Esophagus (tissue), 2 donors: Measurements from ENCODE around the gene IQCN. TPM values are rescaled to one million over a fixed set of nuclear protein-coding genes. Genes with fewer than 3 reads are reported as not detected.

Source experiments
- H3K27ac ChIP-seq, 2 donors: one replicate each; pipeline ENCODE4 v1.5.1; 2013; ENCODE audit warnings: low read depth in 2 of 2, mild to moderate bottlenecking in 2 of 2, inconsistent platforms in 1 of 2, low read length in 1 of 2, moderate library complexity in 1 of 2
- H3K27me3 ChIP-seq, 2 donors: one replicate each; pipeline ENCODE4 v1.6.1; 2013; ENCODE audit warnings: low read length in 2 of 2, control low read depth in 1 of 2, mild to moderate bottlenecking in 1 of 2; ENCODE audit not compliant: insufficient read depth in 2 of 2, control insufficient read depth in 1 of 2
- H3K36me3 ChIP-seq, 2 donors: one replicate each; pipeline ENCODE4 v1.6.1; 2013; ENCODE audit warnings: low read length in 1 of 2; ENCODE audit not compliant: control insufficient read depth in 2 of 2, insufficient read depth in 2 of 2
- H3K4me1 ChIP-seq, 2 donors: one replicate each; pipeline ENCODE4 v1.6.1; 2013; ENCODE audit warnings: low read length in 1 of 2; ENCODE audit not compliant: control insufficient read depth in 2 of 2, insufficient read depth in 2 of 2
- H3K4me3 ChIP-seq, 2 donors: one replicate each; pipeline ENCODE4 v1.5.1; 2013; ENCODE audit warnings: low read length in 2 of 2, mild to moderate bottlenecking in 2 of 2, low read depth in 1 of 2, moderate library complexity in 1 of 2
- H3K9me3 ChIP-seq, 2 donors: one replicate each; pipeline ENCODE4 v1.6.1; 2013; ENCODE audit warnings: mild to moderate bottlenecking in 2 of 2, low read depth in 1 of 2, low read length in 1 of 2, moderate library complexity in 1 of 2; ENCODE audit not compliant: control insufficient read depth in 2 of 2, insufficient read depth in 1 of 2
- WGBS, 2 donors: extraction: QIAGEN DNeasy Blood & Tissue Kit; methylation state at CpG; one replicate each; pipeline ENCODE4 v1.1.7; 2013; 5-methylcytosine and 5-hydroxymethylcytosine counted together
- polyA plus RNA-seq, 2 donors: library from polyadenylated mRNA; stranded (reverse); fragments of 200-250 nt; gene quantifications; one replicate each; pipeline ENCODE4 v1.2.3, GENCODE V29; 2013
- donor health status: healthy with polysubstance abuse.
- donor health status: Bipolar disorder and iron deficiency.

Gene IQCN
- polyA plus RNA-seq, 2 donors: 0.88 to 12.2 TPM

- Histone ChIP-seq H3K4me1 (peaks cover 2 to 16% of the 10 kb centered on the region in 2 donors), H3K4me3 (peak overlapping the region; percentile 67 to 99), H3K36me3 (peaks cover 0 to 12% of the 10 kb centered on the region in 2 donors), H3K27me3 (no peaks in the 10 kb centered on the region), H3K9me3 (no peaks in the 10 kb centered on the region), H3K27ac (peak overlapping the region; percentile 100)
- WGBS, 2 donors: 0 to 1% methylated on average over 65 to 111 of the region's 111 CpGs
These were observed 6.2 kb upstream of the IQCN start for GRCh38 chr19:18280247-18281081.

GRCh38 chr19:18279516-18280246 is 5.4 kb upstream of the IQCN start:
- WGBS, 2 donors: 0 to 1% methylated on average over 42 to 55 of the region's 55 CpGs
- Histone ChIP-seq H3K36me3 (peaks cover 0 to 12% of the 10 kb centered on the region in 2 donors), H3K9me3 (no peaks in the 10 kb centered on the region), H3K27ac (peak overlapping the region; percentile 100), H3K4me1 (peaks cover 2 to 16% of the 10 kb centered on the region in 2 donors), H3K27me3 (no peaks in the 10 kb centered on the region), H3K4me3 (peak overlapping the region; percentile 67 to 99)

GRCh38 chr19:18279266-18279515 is 4.9 kb upstream of the IQCN start:
- peaks cover 2 to 14% of the 10 kb centered on the region in 2 donors for H3K4me1 ChIP-seq
- 0 to 1% methylated on average over 5 of the region's 5 CpGs for WGBS, 2 donors
- H3K27ac ChIP-seq: peak overlapping the region; percentile 100
- no peaks in the 10 kb centered on the region for H3K9me3 ChIP-seq
- peaks cover 0 to 12% of the 10 kb centered on the region in 2 donors for H3K36me3 ChIP-seq
- H3K4me3 ChIP-seq: peak overlapping the region; percentile 48 to 67
- H3K27me3 ChIP-seq: no peaks in the 10 kb centered on the region

- Histone ChIP-seq H3K9me3 (no peaks in the 10 kb centered on the region), H3K27ac (peak overlapping the region; percentile 100), H3K4me1 (peaks cover 2 to 14% of the 10 kb centered on the region in 2 donors), H3K4me3 (peak overlapping the region; percentile 48 to 67), H3K27me3 (no peaks in the 10 kb centered on the region), H3K36me3 (peaks cover 0 to 12% of the 10 kb centered on the region in 2 donors)
- WGBS, 2 donors: 54 to 60% methylated on average over 10 of the region's 10 CpGs
These were observed 4.4 kb upstream of the IQCN start for GRCh38 chr19:18278521-18279265.

- H3K4me1 ChIP-seq: peaks cover 2 to 14% of the 10 kb centered on the region in 2 donors
- H3K27ac ChIP-seq: peak overlapping the region; percentile 68 to 89
- no peak overlapping the region for H3K4me3 ChIP-seq
- no peaks in the 10 kb centered on the region for H3K27me3 ChIP-seq
- WGBS, 2 donors: 17 to 21% methylated on average over 13 of the region's 13 CpGs
- no peaks in the 10 kb centered on the region for H3K9me3 ChIP-seq
- H3K36me3 ChIP-seq: peaks cover 0 to 9% of the 10 kb centered on the region in 2 donors
These were observed 617 bp upstream of the IQCN start for GRCh38 chr19:18274781-18275356.

GRCh38 chr19:18273561-18274218 is 562 bp downstream of the IQCN start:
- no peaks in the 10 kb centered on the region for H3K27me3 ChIP-seq
- H3K4me3 ChIP-seq: no peak overlapping the region
- WGBS, 2 donors: 95% methylated on average over 13 of the region's 13 CpGs
- peaks cover 2 to 11% of the 10 kb centered on the region in 2 donors for H3K4me1 ChIP-seq
- peak overlapping the region; percentile 68 to 89 for H3K27ac ChIP-seq
- peaks cover 0 to 8% of the 10 kb centered on the region in 2 donors for H3K36me3 ChIP-seq
- H3K9me3 ChIP-seq: no peaks in the 10 kb centered on the region

- Histone ChIP-seq H3K27ac (no peak overlapping the region), H3K27me3 (no peaks in the 10 kb centered on the region), H3K4me1 (peaks cover 2 to 4% of the 10 kb centered on the region in 2 donors), H3K9me3 (no peaks in the 10 kb centered on the region), H3K4me3 (no peak overlapping the region), H3K36me3 (peaks cover 0 to 15% of the 10 kb centered on the region in 2 donors)
- WGBS, 2 donors: 48 to 58% methylated on average over 6 of the region's 6 CpGs
These were observed 2.8 kb downstream of the IQCN start for GRCh38 chr19:18271433-18271841.

GRCh38 chr19:18270326-18270725 is 3.9 kb downstream of the IQCN start:
- H3K36me3 ChIP-seq: peaks cover 7 to 24% of the 10 kb centered on the region in 2 donors
- peaks cover 0 to under 1% of the 10 kb centered on the region in 2 donors for H3K4me1 ChIP-seq
- 92 to 93% methylated on average over 9 of the region's 9 CpGs for WGBS, 2 donors
- no peak overlapping the region for H3K27ac ChIP-seq
- H3K9me3 ChIP-seq: no peaks in the 10 kb centered on the region
- H3K4me3 ChIP-seq: no peak overlapping the region
- H3K27me3 ChIP-seq: no peaks in the 10 kb centered on the region
